HCT116 (cell line): ENCODE data around the gene PDE8A. TPM values are rescaled to one million over a fixed set of nuclear protein-coding genes. Genes with fewer than 3 reads are reported as not detected.

ENCODE experiments used
- ATAC-seq: fragments of 200-7000 bp; cut with Tn5 transposase; 2 replicates; pipeline ENCODE4 v1.9.1; 2020; ENCODE audit warnings: mild to moderate bottlenecking, moderate library complexity
- BruUV-seq: library from RNA; stranded (reverse); fragments of 400-500 nt; replicated peaks from 2 replicates; lab custom pipeline; 2021; lab: Mats Ljungman, UMichigan
- CTCF ChIA-PET: fragments of 300-600 bp; sonication (Branson Sonifier 250); formaldehyde crosslinking; loops from one replicate; lab custom pipeline; 2021; ENCODE audit warnings: antibody characterized with exemption; lab: Charles Lee
- POLR2A ChIA-PET: fragments of 300-600, 350-600 bp; sonication (Branson Sonifier 250); formaldehyde crosslinking; loops from one replicate; lab custom pipeline; 2021; ENCODE audit warnings: antibody characterized with exemption; lab: Charles Lee
- RAD21 ChIA-PET, 2 experiments: fragments of 300-600 bp; sonication (Branson Sonifier 250); formaldehyde crosslinking; loops; one replicate each; lab custom pipeline; 2023; ENCODE audit warnings: low total read pairs in 2 of 2; ENCODE audit not compliant: uncharacterized antibody in 2 of 2, unreplicated experiment in 2 of 2, low non-redundant PET in 1 of 2; lab: Charles Lee
- DNase-seq: peaks from one replicate; pipeline ENCODE4 v3.0.0-alpha.2; 2010; ENCODE audit warnings: low read depth, low spot score
- H2AFZ ChIP-seq: fragments of 200-600 bp; shearing (Covaris generic), sonication (generic); 2 replicates; pipeline ENCODE4 v1.6.1; 2017; ENCODE audit warnings: low read depth, mixed run types, mixed read lengths, antibody characterized with exemption, low read length; ENCODE audit not compliant: poor library complexity, severe bottlenecking
- H3K27ac ChIP-seq: 2 replicates; pipeline ENCODE4 v1.5.1; 2012; ENCODE audit warnings: low read depth, low read length
- H3K27me3 ChIP-seq: fragments of 200-600 bp; sonication (generic); 2 replicates; pipeline ENCODE4 v1.6.1; 2016; ENCODE audit warnings: mixed run types, low read length, mixed read lengths; ENCODE audit not compliant: insufficient read depth
- H3K36me3 ChIP-seq, 2 experiments: fragments of 200-500 bp in 1 of 2; fragments of 200-600 bp in 1 of 2; sonication (Bioruptor generic) in 1 of 2; sonication (generic) in 1 of 2; 2 replicates each; pipeline versions ENCODE4 v1.5.1 to v1.6.1; 2014 to 2016; ENCODE audit warnings: low read length in 2 of 2, inconsistent platforms in 1 of 2, mixed read lengths in 1 of 2, mixed run types in 1 of 2; ENCODE audit not compliant: insufficient read depth in 2 of 2, control insufficient read depth in 1 of 2
- H3K4me1 ChIP-seq, 2 experiments: fragments of 200-600 bp in 1 of 2; sonication (generic) in 1 of 2; 2 replicates each; pipeline versions ENCODE4 v1.5.1 to v1.6.1; 2012 to 2017; ENCODE audit warnings: low read length in 2 of 2, inconsistent platforms in 1 of 2, mild to moderate bottlenecking in 1 of 2, mixed read lengths in 1 of 2, mixed run types in 1 of 2, moderate library complexity in 1 of 2; ENCODE audit not compliant: insufficient read depth in 2 of 2, control insufficient read depth in 1 of 2
- H3K4me2 ChIP-seq: fragments of 200-600 bp; sonication (generic); 2 replicates; pipeline ENCODE4 v1.6.1; 2017; ENCODE audit warnings: mixed run types, low read length, mixed read lengths
- H3K4me3 ChIP-seq, 2 experiments: fragments of 200-600 bp in 1 of 2; sonication (generic) in 1 of 2; replicated peaks in 1 of 2; 2 replicates each; pipeline ENCODE4 v1.5.1; 2011 to 2016; ENCODE audit warnings: low read length in 2 of 2, control low read depth in 1 of 2, low read depth in 1 of 2, mild to moderate bottlenecking in 1 of 2, mixed read lengths in 1 of 2, mixed run types in 1 of 2
- H3K79me2 ChIP-seq: fragments of 200-600 bp; sonication (generic); 2 replicates; pipeline ENCODE4 v1.6.1; 2017; ENCODE audit warnings: mild to moderate bottlenecking, mixed run types, low read length, moderate library complexity, mixed read lengths; ENCODE audit not compliant: insufficient read depth
- H3K9ac ChIP-seq: fragments of 200-600 bp; sonication (generic); 2 replicates; pipeline ENCODE4 v1.6.1; 2016; ENCODE audit warnings: low read length, mixed read lengths
- H3K9me2 ChIP-seq: fragments of 200-600 bp; sonication (generic), shearing (Covaris generic); 2 replicates; pipeline ENCODE4 v1.6.1; 2017; ENCODE audit warnings: mixed run types, mild to moderate bottlenecking, moderate library complexity; ENCODE audit not compliant: insufficient read depth
- H3K9me3 ChIP-seq, 2 experiments: fragments of 200-500 bp in 1 of 2; fragments of 200-600 bp in 1 of 2; sonication (Bioruptor generic) in 1 of 2; sonication (generic) in 1 of 2; 2 replicates each; pipeline ENCODE4 v1.6.1; 2014 to 2017; ENCODE audit warnings: low read length in 2 of 2, mixed read lengths in 2 of 2, inconsistent platforms in 1 of 2, low read depth in 1 of 2, mild to moderate bottlenecking in 1 of 2, mixed run types in 1 of 2, moderate library complexity in 1 of 2; ENCODE audit not compliant: control insufficient read depth in 1 of 2, insufficient read depth in 1 of 2
- H4K20me1 ChIP-seq: fragments of 200-600 bp; sonication (generic), shearing (Covaris generic); 2 replicates; pipeline ENCODE4 v1.6.1; 2017; ENCODE audit warnings: mixed run types, mild to moderate bottlenecking, moderate library complexity; ENCODE audit not compliant: insufficient read depth
- CTCF ChIP-seq, 3 experiments: fragments of 200-600 bp in 1 of 3; sonication (generic) in 1 of 3; IDR thresholded peaks in 2 of 3; conservative IDR thresholded peaks in 1 of 3; 2 replicates each; pipeline ENCODE4 v1.5.1; 2012 to 2017; ENCODE audit warnings: low read depth in 2 of 3, low read length in 2 of 3, antibody characterized with exemption in 1 of 3, borderline replicate concordance in 1 of 3, control low read depth in 1 of 3, mild to moderate bottlenecking in 1 of 3, mixed read lengths in 1 of 3, mixed run types in 1 of 3, moderate library complexity in 1 of 3; ENCODE audit not compliant: insufficient read depth in 1 of 3
- JUND ChIP-seq: IDR thresholded peaks from 2 replicates; pipeline ENCODE4 v1.6.1; 2012
- POLR2A ChIP-seq: IDR thresholded peaks from 2 replicates; pipeline ENCODE4 v1.7.0; 2011; ENCODE audit warnings: borderline replicate concordance; ENCODE audit not compliant: insufficient read depth, insufficient read length; ENCODE audit errors: extremely low read depth
- RAD21 ChIP-seq: IDR thresholded peaks from 2 replicates; pipeline ENCODE4 v1.6.1; 2012; ENCODE audit warnings: low read depth, mild to moderate bottlenecking
- SIN3A ChIP-seq: IDR thresholded peaks from 2 replicates; pipeline ENCODE4 v1.6.1; 2012; ENCODE audit warnings: low read depth
- SRF ChIP-seq: IDR thresholded peaks from 2 replicates; pipeline ENCODE4 v1.6.1; 2012; ENCODE audit warnings: low read depth
- TCF7L2 ChIP-seq: IDR thresholded peaks from 2 replicates; pipeline ENCODE4 v1.7.0; 2011; ENCODE audit warnings: borderline replicate concordance, inconsistent platforms; ENCODE audit not compliant: insufficient read depth, insufficient read length; ENCODE audit errors: extremely low read depth
- YY1 ChIP-seq: IDR thresholded peaks from 2 replicates; pipeline ENCODE4 v1.6.1; 2011; ENCODE audit warnings: low read length, low read depth, moderate library complexity, mild to moderate bottlenecking; ENCODE audit not compliant: insufficient replicate concordance; ENCODE audit errors: extremely low read depth
- ZFX ChIP-seq: fragments of 450-650 bp; IDR thresholded peaks from 2 replicates; pipeline ENCODE4 v1.6.1; 2017
- intact Hi-C: fragments of 100-400 bp; cut with micrococcal nuclease; formaldehyde crosslinking; loops from 2 replicates; pipeline ENCODE4 v1.10.0; 2022
- total RNA-seq: library from RNA; stranded (reverse); gene quantifications from one replicate; pipeline ENCODE4 v1.2.1, GENCODE V29; 2021; ENCODE audit not compliant: unreplicated experiment
- TF ChIP-seq, protein P1 (sequence below): IDR thresholded peaks from 2 replicates; pipeline ENCODE4 v1.6.1; 2011; ENCODE audit warnings: mild to moderate bottlenecking, low read length, moderate library complexity; ENCODE audit not compliant: insufficient replicate concordance; ENCODE audit errors: extremely low read depth

PDE8A gene
- total RNA-seq, 1 experiment from 2014 or later = 37.8 TPM

GRCh38 chr15:84934942-84935729 lies 46.5 kb upstream of the PDE8A start:
- ATAC-seq = peak; percentile 75
- H3K4me3 ChIP-seq = no peak overlapping the region
- H3K4me2 ChIP-seq = no peak overlapping the region
- RAD21 ChIA-PET = interaction anchor here in 1 of 2 experiments (1.0 kb wide), 1 partner anchor 110 kb away, joined by 3 read pairs; no protein-coding TSS in a partner anchor
- H3K4me1 ChIP-seq = peaks cover 6% of the 10 kb centered on the region in 2 experiments
- TF ChIP-seq SRF = no peak
- no peak for TF ChIP-seq SIN3A
- TF ChIP-seq CTCF (IDR thresholded peaks at IDR 0.05 in 2 of 3, conservative IDR thresholded peaks at IDR 0.05 in 1 of 3; ENCODE audit: borderline replicate concordance in 1 of 3, insufficient read depth in 1 of 3, low read depth in 2 of 3, low read length in 2 of 3) = peak; percentile 38 to 58 (median 44); a peak in 5 of 6 replicates
- TF ChIP-seq RAD21 = peak; percentile 71
- H3K9ac ChIP-seq = no peak overlapping the region
- no peaks in the 10 kb centered on the region for H3K9me2 ChIP-seq
- POLR2A ChIA-PET = interaction anchor here (0.7 kb wide), 1 partner anchor 9 kb away, joined by 4 read pairs; no protein-coding TSS in a partner anchor
- DNase-seq = no peak
- no peaks in the 10 kb centered on the region for H3K27me3 ChIP-seq
- H3K36me3 ChIP-seq = no peaks in the 10 kb centered on the region
- no TSS peak for BruUV-seq
- no peaks in the 10 kb centered on the region for H4K20me1 ChIP-seq
- intact Hi-C loops = loop anchor here (1.0 to 10.0 kb wide), 4 partner anchors 90 to 790 kb away; partner anchors contain the start of gene WDR73
- H2AFZ ChIP-seq = no peak overlapping the region
- no peaks in the 10 kb centered on the region for H3K79me2 ChIP-seq
- H3K9me3 ChIP-seq = no peaks in the 10 kb centered on the region
- CTCF ChIA-PET = interaction anchor here (0.7 to 1.8 kb wide), 7 partner anchors 12 to 364 kb away, joined by 3 to 5 read pairs (median 4); partner anchors contain the start of gene WDR73
- no peak overlapping the region; the same call in 1 of the 2 replicates for H3K27ac ChIP-seq

GRCh38 chr15:84937144-84937543 lies 44.5 kb upstream of the PDE8A start:
- H2AFZ ChIP-seq = no peak overlapping the region
- no peaks in the 10 kb centered on the region for H3K4me1 ChIP-seq
- no peaks in the 10 kb centered on the region for H4K20me1 ChIP-seq
- ChIA-PET RAD21 (interaction anchor here in 1 of 2 experiments (0.6 kb wide), 1 partner anchor 111 kb away, joined by 3 read pairs; no protein-coding TSS in a partner anchor), CTCF (interaction anchor here (0.9 to 1.5 kb wide), 2 partner anchors 9 to 350 kb away, joined by 3 read pairs; no protein-coding TSS in a partner anchor), POLR2A (no interaction called here)
- no peak overlapping the region for H3K4me2 ChIP-seq
- no TSS peak for BruUV-seq
- no peaks in the 10 kb centered on the region for H3K9me2 ChIP-seq
- no peak overlapping the region for H3K4me3 ChIP-seq
- intact Hi-C loops = loop anchor here (10.0 kb wide), 1 partner anchor 792 kb away; no protein-coding TSS in a partner anchor
- no peaks in the 10 kb centered on the region for H3K36me3 ChIP-seq
- H3K9me3 ChIP-seq = no peaks in the 10 kb centered on the region
- ATAC-seq (no peak), DNase-seq (no peak)
- no peaks in the 10 kb centered on the region for H3K27me3 ChIP-seq
- no peaks in the 10 kb centered on the region for H3K79me2 ChIP-seq
- no peak overlapping the region for H3K27ac ChIP-seq
- H3K9ac ChIP-seq = no peak overlapping the region
- no peak for TF ChIP-seq TCF7L2
- TF ChIP-seq ZFX = no peak
- TF ChIP-seq POLR2A = no peak
- TF ChIP-seq YY1 = no peak
- TF ChIP-seq JUND = no peak
- TF ChIP-seq, protein P1, sequence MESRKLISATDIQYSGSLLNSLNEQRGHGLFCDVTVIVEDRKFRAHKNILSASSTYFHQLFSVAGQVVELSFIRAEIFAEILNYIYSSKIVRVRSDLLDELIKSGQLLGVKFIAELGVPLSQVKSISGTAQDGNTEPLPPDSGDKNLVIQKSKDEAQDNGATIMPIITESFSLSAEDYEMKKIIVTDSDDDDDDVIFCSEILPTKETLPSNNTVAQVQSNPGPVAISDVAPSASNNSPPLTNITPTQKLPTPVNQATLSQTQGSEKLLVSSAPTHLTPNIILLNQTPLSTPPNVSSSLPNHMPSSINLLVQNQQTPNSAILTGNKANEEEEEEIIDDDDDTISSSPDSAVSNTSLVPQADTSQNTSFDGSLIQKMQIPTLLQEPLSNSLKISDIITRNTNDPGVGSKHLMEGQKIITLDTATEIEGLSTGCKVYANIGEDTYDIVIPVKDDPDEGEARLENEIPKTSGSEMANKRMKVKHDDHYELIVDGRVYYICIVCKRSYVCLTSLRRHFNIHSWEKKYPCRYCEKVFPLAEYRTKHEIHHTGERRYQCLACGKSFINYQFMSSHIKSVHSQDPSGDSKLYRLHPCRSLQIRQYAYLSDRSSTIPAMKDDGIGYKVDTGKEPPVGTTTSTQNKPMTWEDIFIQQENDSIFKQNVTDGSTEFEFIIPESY = no peak
